HG02642 (cell line): ENCODE data around the gene PTDSS2.

Source experiments
- ATAC-seq: cut with Tn5 transposase; IDR thresholded peaks from one replicate; pipeline ENCODE4 v1.9.1; 2021; ENCODE audit warnings: mild to moderate bottlenecking; ENCODE audit not compliant: unreplicated experiment, poor library complexity

The PTDSS2 gene

GRCh38 chr11:538431-539051, 88.5 kb downstream of the PTDSS2 start:
- no peak for ATAC-seq

- ATAC-seq, result no peak
These were observed 89.9 kb downstream of the PTDSS2 start for GRCh38 chr11:539971-540481.
